ENCODE results near the gene PRSS57.
A peak's percentile ranks its signal among the peaks of the same experiment; 100 is the strongest.

The PRSS57 gene

DNA sequence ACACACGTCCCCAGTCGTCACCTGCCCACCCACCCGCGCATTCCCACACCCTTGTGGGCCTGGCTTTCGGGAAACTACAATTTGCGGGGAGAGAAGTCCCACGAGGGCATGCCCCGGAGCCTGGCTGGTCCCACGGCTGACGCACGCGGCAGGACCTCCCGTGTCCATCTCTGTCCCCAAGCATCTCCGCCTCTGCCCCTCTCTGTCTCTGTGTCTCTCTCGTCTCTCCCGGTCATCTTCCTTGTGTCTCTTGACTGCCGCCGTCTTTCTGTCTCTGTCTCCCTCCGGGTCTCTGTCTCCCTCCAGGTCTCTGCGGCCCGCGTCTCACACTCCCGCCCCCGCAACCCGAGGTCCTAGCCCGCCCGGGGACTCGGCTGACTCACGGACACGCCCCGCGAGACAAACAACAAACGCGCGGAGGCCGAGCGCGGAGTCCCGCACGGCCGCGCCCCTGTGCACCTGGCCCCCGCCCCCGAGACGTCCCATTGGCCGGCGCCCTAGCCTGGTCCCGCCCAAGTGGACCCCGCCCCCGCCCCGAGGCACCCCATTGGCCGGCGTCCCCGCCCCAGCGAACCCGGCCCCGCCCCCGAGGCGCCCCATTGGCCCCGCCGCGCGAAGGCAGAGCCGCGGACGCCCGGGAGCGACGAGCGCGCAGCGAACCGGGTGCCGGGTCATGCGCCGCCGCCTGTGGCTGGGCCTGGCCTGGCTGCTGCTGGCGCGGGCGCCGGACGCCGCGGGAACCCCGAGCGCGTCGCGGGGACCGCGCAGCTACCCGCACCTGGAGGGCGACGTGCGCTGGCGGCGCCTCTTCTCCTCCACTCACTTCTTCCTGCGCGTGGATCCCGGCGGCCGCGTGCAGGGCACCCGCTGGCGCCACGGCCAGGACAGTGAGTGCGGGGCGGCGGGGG lies 55.7 kb downstream of the PRSS57 start, which contains the start of gene FGF22:
Gene FGF22, plus strand, starts transcription at position 627 of the 908 bp plus-strand sequence. Its CDS starts 47 bp downstream, at position 674.
- peak; percentile 73 for DNase-seq (ENCODE audit: low spot score)
- FAIRE-seq, result no peak

- no peak for FAIRE-seq
- DNase-seq (ENCODE audit: low spot score), result no peak
These were observed 56.4 kb downstream of the PRSS57 start for GRCh38 chr19:638906-639252.

All from urothelium cell line (cell line).